GM23338 (cell line): ENCODE measurements around the gene KRTAP19-4. TPM values are rescaled to one million over a fixed set of nuclear protein-coding genes. Genes with fewer than 3 reads are reported as not detected.

ENCODE experiments used
- ATAC-seq: fragments of 200-7000 bp; cut with Tn5 transposase; 3 replicates; pipeline ENCODE4 v1.9.1; 2020
- DNase-seq: peaks from one replicate; pipeline ENCODE4 v3.0.0-alpha.2; 2015; ENCODE audit warnings: low spot score
- H2AFZ ChIP-seq: fragments of 200-600 bp; sonication (generic); 2 replicates; pipeline ENCODE4 v1.8.0; 2016; ENCODE audit warnings: antibody characterized with exemption, mild to moderate bottlenecking, moderate library complexity
- H3F3A ChIP-seq: fragments of 200-600 bp; sonication (generic); replicated peaks from 2 replicates; pipeline ENCODE4 v1.8.0; 2017; ENCODE audit warnings: antibody characterized with exemption, mixed run types, low read depth
- H3K27ac ChIP-seq: fragments of 200-600 bp; sonication (generic); 2 replicates; pipeline ENCODE4 v1.6.1; 2016; ENCODE audit warnings: low read depth
- H3K27me3 ChIP-seq: fragments of 200-600 bp; sonication (generic); 2 replicates; pipeline ENCODE4 v1.8.0; 2016; ENCODE audit warnings: mild to moderate bottlenecking, mixed run types, moderate library complexity; ENCODE audit not compliant: insufficient read depth
- H3K36me3 ChIP-seq: fragments of 200-600 bp; sonication (generic); 2 replicates; pipeline ENCODE4 v1.8.0; 2016; ENCODE audit warnings: mild to moderate bottlenecking; ENCODE audit not compliant: insufficient read depth
- H3K4me1 ChIP-seq: fragments of 200-600 bp; sonication (generic); 2 replicates; pipeline ENCODE4 v1.8.0; 2016; ENCODE audit warnings: mild to moderate bottlenecking, moderate library complexity; ENCODE audit not compliant: insufficient read depth
- H3K4me2 ChIP-seq: fragments of 200-600 bp; sonication (generic); 2 replicates; pipeline ENCODE4 v1.7.1; 2017; ENCODE audit warnings: mixed run types
- H3K4me3 ChIP-seq: fragments of 200-600 bp; sonication (generic); 2 replicates; pipeline ENCODE4 v1.6.1; 2016; ENCODE audit warnings: mixed run types
- H3K79me2 ChIP-seq: fragments of 200-600 bp; sonication (generic); replicated peaks from 2 replicates; pipeline ENCODE4 v1.8.0; 2017; ENCODE audit warnings: mild to moderate bottlenecking; ENCODE audit not compliant: insufficient read depth
- H3K9me2 ChIP-seq: fragments of 200-600 bp; sonication (generic); 2 replicates; pipeline ENCODE4 v1.8.0; 2017; ENCODE audit not compliant: insufficient read depth
- H4K20me1 ChIP-seq: fragments of 200-600 bp; sonication (generic); replicated peaks from 2 replicates; pipeline ENCODE4 v1.8.0; 2017; ENCODE audit warnings: mild to moderate bottlenecking; ENCODE audit not compliant: insufficient read depth
- H3K27ac Mint-ChIP-seq: 2 replicates; pipeline ENCODE4 v1.8.0; 2020; ENCODE audit warnings: inconsistent platforms, mild to moderate bottlenecking, moderate library complexity, mixed read lengths
- H3K27me3 Mint-ChIP-seq: 3 replicates; pipeline ENCODE4 v1.8.0; 2022; ENCODE audit warnings: low read depth, mild to moderate bottlenecking, moderate library complexity, mixed read lengths, inconsistent platforms; ENCODE audit not compliant: insufficient read depth, poor library complexity
- H3K36me3 Mint-ChIP-seq: 3 replicates; pipeline ENCODE4 v1.8.0; 2021; ENCODE audit warnings: low read depth, mild to moderate bottlenecking, inconsistent platforms, moderate library complexity, mixed read lengths
- H3K4me1 Mint-ChIP-seq: 3 replicates; pipeline ENCODE4 v1.8.0; 2020; ENCODE audit warnings: mild to moderate bottlenecking, inconsistent platforms, mixed read lengths
- H3K4me3 Mint-ChIP-seq: 3 replicates; pipeline ENCODE4 v1.8.0; 2021; ENCODE audit warnings: moderate library complexity, mild to moderate bottlenecking, inconsistent platforms, mixed read lengths
- H3K9me3 Mint-ChIP-seq: 3 replicates; pipeline ENCODE4 v1.8.0; 2020; ENCODE audit warnings: moderate library complexity, mild to moderate bottlenecking, inconsistent platforms, mixed read lengths
- CREB1 ChIP-seq: fragments of 250-450 bp; sonication (Bioruptor Pico); IDR thresholded peaks from 2 replicates; pipeline ENCODE4 v1.5.0; 2020; ENCODE audit warnings: low read depth, mild to moderate bottlenecking, moderate library complexity
- CTCF ChIP-seq, 2 experiments: fragments of 200-600 bp in 1 of 2; sonication (generic) in 1 of 2; conservative IDR thresholded peaks; 2 replicates each; pipeline versions ENCODE4 v1.5.1 to v1.6.1; 2016 to 2017; ENCODE audit warnings: antibody characterized with exemption in 2 of 2, low read depth in 2 of 2, mild to moderate bottlenecking in 2 of 2, moderate library complexity in 1 of 2
- ETS1 ChIP-seq: IDR thresholded peaks from 2 replicates; pipeline ENCODE4 v1.6.1; 2016; ENCODE audit warnings: antibody characterized with exemption
- EZH2 ChIP-seq: fragments of 200-600 bp; sonication (generic); IDR thresholded peaks from one replicate; pipeline ENCODE4 v1.8.0; 2017; ENCODE audit warnings: antibody characterized with exemption, mild to moderate bottlenecking, low read depth; ENCODE audit not compliant: unreplicated experiment
- EZH2phosphoT487 ChIP-seq: fragments of 200-600 bp; sonication (generic); IDR thresholded peaks from one replicate; pipeline ENCODE4 v1.8.1; 2018; ENCODE audit warnings: antibody characterized with exemption; ENCODE audit not compliant: unreplicated experiment
- JUNB ChIP-seq: IDR thresholded peaks from one replicate; pipeline ENCODE4 v1.6.1; 2016; ENCODE audit warnings: antibody characterized with exemption; ENCODE audit not compliant: unreplicated experiment
- NANOG ChIP-seq: IDR thresholded peaks from 2 replicates; pipeline ENCODE4 v1.6.1; 2016; ENCODE audit warnings: antibody characterized with exemption, borderline replicate concordance
- POLR2AphosphoS5 ChIP-seq: IDR thresholded peaks from 2 replicates; pipeline ENCODE4 v1.6.1; 2016; ENCODE audit warnings: antibody characterized with exemption, low read depth
- REST ChIP-seq: IDR thresholded peaks from one replicate; pipeline ENCODE4 v1.6.1; 2018; ENCODE audit warnings: antibody characterized with exemption; ENCODE audit not compliant: unreplicated experiment
- STAT1 ChIP-seq: IDR thresholded peaks from one replicate; pipeline ENCODE4 v1.6.1; 2016; ENCODE audit warnings: antibody characterized with exemption; ENCODE audit not compliant: unreplicated experiment
- ZNF114 ChIP-seq: fragments of 250-450 bp; sonication (Bioruptor Pico); IDR thresholded peaks from 2 replicates; pipeline ENCODE4 v1.5.0; 2020; ENCODE audit warnings: mild to moderate bottlenecking, moderate library complexity
- ZNF331 ChIP-seq: fragments of 250-450 bp; sonication (Bioruptor Pico); IDR thresholded peaks from 2 replicates; pipeline ENCODE4 v1.5.0; 2020; ENCODE audit warnings: low read depth, mild to moderate bottlenecking, moderate library complexity
- ZNF462 ChIP-seq: fragments of 250-450 bp; sonication (Bioruptor Pico); IDR thresholded peaks from 2 replicates; pipeline ENCODE4 v1.5.0; 2020; ENCODE audit warnings: mild to moderate bottlenecking, moderate library complexity
- long read RNA-seq: library from polyadenylated mRNA; unstranded; transcript quantifications from one replicate; pipeline ENCODE4 v2.0.0, GENCODE V29; 2020; ENCODE audit not compliant: unreplicated experiment
- polyA plus RNA-seq: library from polyadenylated mRNA; unstranded; fragments of >200 nt; fragmentation: Nextera tagmentation; extraction: Ambion mirVana; gene quantifications from 2 replicates; pipeline ENCODE4 v1.2.1, GENCODE V29; 2016
- total RNA-seq: library from RNA; depleted of rRNA; stranded (reverse); fragments of >200 nt; shearing (Covaris generic); gene quantifications from 2 replicates; pipeline ENCODE4 v1.2.3, GENCODE V29; 2014; rRNA removed

KRTAP19-4 gene
- total RNA-seq (not detected in 2 replicates), polyA plus RNA-seq (not detected in 2 replicates)
- long read RNA-seq, result 0 reads

- Histone ChIP-seq H3K27me3 (no peaks in the 10 kb centered on the region), H4K20me1 (no peaks in the 10 kb centered on the region; the same call in 1 of the 2 replicates), H3K9me2 (no peaks in the 10 kb centered on the region), H3K79me2 (no peaks in the 10 kb centered on the region), H2AFZ (no peak within 1 kb of the TSS), H3K27ac (no peak within 1 kb of the TSS), H3K36me3 (no peaks in the 10 kb centered on the region), H3K4me3 (no peak within 1 kb of the TSS), H3K4me1 (no peaks in the 10 kb centered on the region), H3F3A (no peaks in the 10 kb centered on the region), H3K4me2 (no peak within 1 kb of the TSS)
- no peak for TF ChIP-seq ETS1
- TF ChIP-seq POLR2AphosphoS5, result no peak
- no peak for TF ChIP-seq CREB1 (CRISPR knock-in tag)
- no peak for TF ChIP-seq ZNF462 (CRISPR knock-in tag)
- no peak for TF ChIP-seq EZH2
- TF ChIP-seq EZH2phosphoT487, result no peak
- no peak for TF ChIP-seq ZNF114 (CRISPR knock-in tag)
- TF ChIP-seq JUNB, result no peak
- TF ChIP-seq CTCF (conservative IDR thresholded peaks at IDR 0.05; ENCODE audit: low read depth in 2 of 2), result no peak
- TF ChIP-seq REST, result no peak
- TF ChIP-seq ZNF331 (CRISPR knock-in tag), result no peak
- TF ChIP-seq STAT1, result no peak
- no peak for TF ChIP-seq NANOG
- H3K27me3 Mint-ChIP-seq, result peaks cover 2% of the 10 kb centered on the region
- no peak for ATAC-seq
- H3K4me3 Mint-ChIP-seq, result no peak within 1 kb of the TSS
- H3K4me1 Mint-ChIP-seq, result no peaks in the 10 kb centered on the region; the same call in 2 of the 3 replicates
- H3K36me3 Mint-ChIP-seq, result no peaks in the 10 kb centered on the region
- no peak within 1 kb of the TSS; the same call in 1 of the 2 replicates for H3K27ac Mint-ChIP-seq
- no peak for DNase-seq
- H3K9me3 Mint-ChIP-seq, result no peaks in the 10 kb centered on the region
Measured at GRCh38 chr21:30497065-30497464, at the start of gene KRTAP19-4. TSS of gene KRTAP19-4 (minus strand) at chr21:30497165. CDS start at chr21:30497110, 55 bp downstream.
